ENCODE data around the gene CCSER1.
"Not testable (repeated sequence)": the region's sequence is repeated elsewhere in the genome, so short reads cannot be mapped to it uniquely, and the experiment has no call there.

CCSER1 gene

DNA sequence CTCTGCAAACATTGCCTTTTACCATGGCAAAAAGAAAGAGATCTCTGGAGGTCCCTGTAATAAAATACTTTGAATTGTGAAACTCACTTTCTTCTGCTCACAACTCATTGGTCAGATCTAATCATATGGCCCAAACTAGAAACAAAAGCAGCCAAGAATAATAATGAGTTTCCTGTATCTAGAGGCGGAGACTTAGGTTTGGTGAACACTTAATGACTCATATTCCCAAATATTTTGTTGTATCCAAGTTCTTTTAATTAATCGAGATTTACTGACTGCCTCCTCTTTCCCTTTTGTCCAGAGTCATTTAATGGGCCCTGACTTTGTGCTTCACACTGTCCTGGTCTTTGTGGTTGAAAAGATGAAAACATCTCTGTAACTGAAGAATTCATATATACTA lies 190.6 kb downstream of the CCSER1 start:
- DNase-seq = no peak

DNA sequence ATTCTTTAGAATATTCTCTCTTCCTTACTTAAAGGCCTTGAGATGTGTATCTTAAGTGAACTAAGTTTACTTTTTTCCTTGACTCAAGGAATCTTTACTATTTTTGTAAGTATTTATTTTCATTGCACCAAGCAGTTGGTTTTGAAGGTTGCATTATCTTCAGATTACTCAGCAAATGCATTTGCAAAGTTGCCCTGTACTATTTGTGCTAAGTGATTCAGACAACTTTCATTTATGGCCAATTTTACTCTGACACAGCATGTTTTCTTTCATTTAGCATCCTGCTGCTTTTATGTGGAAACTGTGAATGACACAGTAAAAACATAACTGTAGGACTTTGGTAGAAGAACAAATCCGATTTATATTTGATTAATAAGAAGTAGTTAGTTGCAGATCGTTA lies 191.0 kb downstream of the CCSER1 start:
- no peak for DNase-seq

DNA sequence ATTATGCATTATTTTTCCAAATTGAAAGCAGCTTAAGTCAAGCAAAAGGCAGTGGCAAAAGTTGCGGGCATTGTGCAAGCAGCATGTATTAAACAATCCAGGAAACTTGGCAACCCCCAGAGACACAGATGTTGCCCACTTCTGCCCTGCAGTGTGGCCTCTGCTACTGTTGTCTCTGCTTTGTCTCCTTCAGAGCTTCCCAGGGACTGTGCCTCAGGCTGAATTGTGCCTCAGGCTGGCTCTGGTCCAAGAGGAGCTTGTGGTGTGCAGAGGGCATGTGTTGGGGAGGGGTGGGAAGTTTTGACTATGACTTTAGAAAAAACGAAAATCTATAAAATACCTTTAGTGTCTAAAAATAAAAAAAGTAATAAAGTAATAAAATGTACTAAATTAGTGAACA lies 201.4 kb downstream of the CCSER1 start:
- peak; percentile 43 for DNase-seq

DNA sequence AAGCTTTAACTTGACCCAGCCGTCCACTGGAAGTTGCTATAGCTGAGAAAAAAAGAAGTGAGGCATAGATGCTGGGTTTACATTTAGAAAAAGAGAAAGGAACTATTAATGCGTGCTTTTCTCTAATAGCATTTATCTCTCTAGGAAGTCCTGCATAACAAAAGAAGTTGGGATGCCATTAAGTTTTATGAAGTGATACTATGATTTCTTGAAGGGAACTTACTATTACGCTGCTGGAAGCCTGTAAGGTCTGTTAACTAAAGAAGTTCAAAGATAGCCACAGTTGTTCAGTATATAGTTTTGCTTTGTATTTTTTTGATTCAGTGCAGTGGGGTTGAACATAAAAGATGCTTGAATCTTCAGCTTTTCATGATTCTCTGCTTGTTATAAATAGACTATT lies 203.4 kb downstream of the CCSER1 start:
- no peak for DNase-seq

DNA sequence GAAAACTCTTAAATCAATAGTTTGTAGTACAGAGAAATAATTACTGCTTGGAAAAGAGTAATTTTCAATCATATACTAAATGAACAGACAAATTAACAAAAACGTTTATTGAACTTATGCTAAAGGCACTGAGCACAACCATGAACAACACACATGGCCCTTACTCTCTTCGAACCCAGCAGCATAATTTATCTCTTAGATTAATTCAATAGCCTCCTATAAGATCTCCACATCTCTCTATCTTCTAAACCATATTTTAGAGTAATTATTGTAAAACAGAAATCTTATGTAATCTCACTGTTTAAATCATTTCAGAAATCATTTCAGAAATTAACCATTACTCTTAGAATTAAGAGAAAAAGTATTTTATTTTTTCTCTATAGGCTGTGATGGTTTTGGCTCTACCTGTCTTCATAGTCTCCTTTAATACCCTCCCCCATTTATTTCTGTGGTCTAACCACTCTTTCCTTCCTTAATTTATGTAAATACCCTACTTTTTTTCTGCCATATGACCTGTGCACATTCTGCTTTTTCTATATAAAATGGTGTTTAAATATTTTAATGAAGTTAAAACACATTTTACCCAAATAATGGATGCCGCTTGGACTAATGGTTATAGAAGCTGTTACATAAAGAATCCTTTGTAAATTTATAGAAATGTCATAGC lies 218.5 kb downstream of the CCSER1 start:
- no peak for DNase-seq

DNA sequence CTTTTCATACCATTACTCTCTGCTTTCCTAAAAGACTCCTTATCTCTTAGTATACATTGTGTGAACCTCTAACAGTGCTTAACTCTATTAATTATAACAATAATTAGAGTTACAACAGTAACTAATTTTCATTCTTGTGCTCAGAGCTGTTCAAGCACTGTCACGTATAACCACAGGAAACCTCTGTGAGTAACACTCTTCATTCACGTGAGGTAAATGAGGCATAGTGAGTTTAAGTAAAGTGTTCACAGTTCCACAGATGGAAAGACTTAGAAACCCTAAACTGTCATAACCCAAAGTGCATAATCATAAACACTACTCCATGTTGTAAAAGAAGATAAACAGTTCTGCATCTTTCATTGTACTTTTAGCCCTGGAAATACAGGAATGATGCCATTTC lies 222.4 kb downstream of the CCSER1 start:
- DNase-seq = no peak

DNA sequence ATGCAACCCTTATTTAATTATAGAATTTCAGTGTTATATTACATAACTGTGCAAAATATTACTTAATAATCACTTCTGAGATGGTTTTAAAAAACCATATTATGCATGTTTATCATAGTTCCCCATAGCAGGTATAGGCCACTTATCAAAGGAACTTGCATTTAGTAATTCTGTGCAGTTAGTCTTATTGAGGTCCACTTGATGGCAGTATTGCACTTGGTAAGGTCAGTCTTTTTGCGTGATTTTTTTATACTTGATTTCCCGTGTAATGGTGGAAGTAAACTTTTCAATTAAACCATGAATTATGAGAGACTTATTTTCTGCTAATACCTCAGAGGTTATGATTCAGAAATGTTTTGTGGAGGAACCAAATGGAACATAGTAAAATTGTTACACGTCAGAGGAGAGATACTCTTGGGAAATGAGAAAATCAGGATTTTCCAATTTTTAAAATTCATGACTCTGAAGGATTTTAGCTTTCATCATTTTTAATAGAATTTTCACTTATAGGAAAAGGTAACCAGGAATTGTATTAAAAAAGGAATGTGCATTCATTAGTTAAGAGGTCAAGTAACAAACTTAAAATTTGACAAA lies 230.0 kb downstream of the CCSER1 start:
- DNase-seq = peak; percentile 40

DNA sequence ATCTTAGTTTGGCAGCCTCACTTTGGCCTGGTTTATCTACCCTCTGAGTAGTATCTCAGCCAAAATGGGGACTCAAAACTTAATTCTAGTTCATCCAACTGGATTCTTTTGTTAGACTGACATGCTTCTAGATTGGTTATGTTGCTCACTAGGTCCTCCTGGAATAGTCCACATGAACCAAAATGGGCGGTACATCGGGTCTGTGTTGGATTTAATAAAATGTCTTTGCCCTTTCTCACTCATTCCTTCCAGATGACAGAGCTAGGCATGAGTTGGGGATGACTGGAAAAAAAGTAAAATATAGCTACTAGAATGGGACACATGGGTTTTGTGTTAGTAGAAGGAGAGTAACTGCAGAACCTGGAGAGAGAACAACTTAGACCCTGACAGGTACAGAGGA lies 247.9 kb downstream of the CCSER1 start:
- no peak for DNase-seq

DNA sequence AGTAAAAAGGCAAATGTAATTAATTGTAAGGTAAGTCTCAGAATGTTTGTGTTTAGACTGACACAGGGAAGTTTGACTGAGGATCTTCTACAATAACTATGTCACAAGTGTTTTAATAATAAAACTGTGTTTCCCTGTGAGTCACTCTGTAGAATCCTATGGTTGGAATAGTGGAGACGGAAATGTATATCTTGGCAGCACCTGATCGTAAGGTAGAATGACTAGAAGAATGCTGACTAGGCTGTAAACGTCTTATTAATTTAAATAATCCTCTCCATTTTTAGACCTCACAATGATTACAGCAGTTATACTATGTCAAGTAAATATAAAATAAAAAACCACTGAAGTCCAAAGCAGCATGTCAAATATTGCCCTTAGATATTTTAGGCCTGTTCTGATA lies 266.0 kb downstream of the CCSER1 start:
- DNase-seq = no peak

DNA sequence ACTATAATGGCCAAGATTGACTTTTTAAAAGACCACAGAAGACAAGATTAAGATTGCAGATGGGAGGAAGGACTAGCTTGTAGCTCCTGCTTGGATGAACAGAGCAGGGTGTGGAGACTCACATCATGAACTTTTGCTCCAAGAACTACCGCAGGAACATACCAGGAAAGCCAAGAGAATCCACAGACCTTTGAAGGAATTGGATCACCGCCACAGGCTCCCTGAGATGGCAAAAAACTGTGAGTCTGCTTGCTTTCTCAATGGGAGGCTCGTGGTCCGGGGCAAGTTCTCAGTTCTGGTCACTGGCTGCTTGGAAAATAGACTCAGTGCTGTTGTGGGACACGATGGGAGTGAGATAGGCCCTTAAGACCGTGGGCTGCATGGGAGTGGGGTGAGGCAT lies 276.6 kb downstream of the CCSER1 start:
- no peak for DNase-seq

DNA sequence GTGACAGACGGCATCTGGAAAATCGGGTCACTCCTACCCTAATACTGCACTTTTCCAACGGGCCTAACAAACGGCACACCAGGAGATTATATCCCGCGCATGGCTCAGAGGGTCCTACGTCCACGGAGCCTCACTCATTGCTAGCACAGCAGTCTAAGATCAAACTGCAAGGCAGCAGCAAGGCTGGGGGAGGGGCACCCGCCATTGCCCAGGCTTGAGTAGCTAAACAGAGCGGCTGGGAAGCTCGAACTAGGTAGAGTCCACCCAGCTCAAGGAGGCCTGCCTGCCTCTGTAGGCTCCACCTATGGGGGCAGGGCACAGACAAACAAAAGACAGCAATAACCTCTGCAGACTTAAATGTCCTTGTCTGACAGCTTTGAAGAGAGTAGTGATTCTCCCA lies 280.7 kb downstream of the CCSER1 start:
- not testable (repeated sequence) for DNase-seq

DNA sequence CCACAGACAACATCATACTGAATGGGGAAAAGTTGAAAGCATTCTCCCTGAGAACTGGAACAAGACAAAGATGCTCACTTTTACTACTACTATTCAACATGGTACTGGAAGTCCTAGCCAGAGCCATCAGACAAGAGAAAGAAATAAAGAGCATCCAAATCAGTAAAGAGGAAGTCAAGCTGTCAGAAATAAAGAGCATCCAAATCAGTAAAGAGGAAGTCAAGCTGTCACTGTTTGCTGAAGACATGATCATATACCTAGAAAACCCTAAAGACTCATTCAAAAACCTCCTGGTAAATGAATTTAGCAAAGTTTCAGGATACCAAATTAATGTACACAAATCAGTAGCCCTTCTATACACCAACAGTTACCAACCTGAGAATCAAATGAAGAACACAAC lies 285.6 kb downstream of the CCSER1 start:
- not testable (repeated sequence) for DNase-seq

DNA sequence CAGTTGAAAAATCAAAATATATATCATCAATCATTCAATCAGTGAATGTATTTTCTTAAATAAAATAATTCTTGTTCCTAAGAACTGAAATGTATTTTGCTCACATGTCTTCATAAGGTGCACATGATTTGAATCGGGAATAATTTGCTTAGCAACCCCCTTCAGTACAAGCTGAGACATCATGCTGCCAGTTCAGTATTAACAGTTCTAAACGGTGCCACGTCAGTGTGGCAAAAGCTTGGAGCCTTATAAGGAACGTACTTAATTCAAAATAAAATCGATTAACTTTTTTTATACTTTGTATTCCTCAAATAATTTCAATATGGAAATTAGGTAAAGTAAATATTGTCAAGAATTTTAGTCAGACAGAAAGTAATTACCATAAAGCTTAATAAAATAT lies 287.9 kb downstream of the CCSER1 start:
- no peak for DNase-seq

DNA sequence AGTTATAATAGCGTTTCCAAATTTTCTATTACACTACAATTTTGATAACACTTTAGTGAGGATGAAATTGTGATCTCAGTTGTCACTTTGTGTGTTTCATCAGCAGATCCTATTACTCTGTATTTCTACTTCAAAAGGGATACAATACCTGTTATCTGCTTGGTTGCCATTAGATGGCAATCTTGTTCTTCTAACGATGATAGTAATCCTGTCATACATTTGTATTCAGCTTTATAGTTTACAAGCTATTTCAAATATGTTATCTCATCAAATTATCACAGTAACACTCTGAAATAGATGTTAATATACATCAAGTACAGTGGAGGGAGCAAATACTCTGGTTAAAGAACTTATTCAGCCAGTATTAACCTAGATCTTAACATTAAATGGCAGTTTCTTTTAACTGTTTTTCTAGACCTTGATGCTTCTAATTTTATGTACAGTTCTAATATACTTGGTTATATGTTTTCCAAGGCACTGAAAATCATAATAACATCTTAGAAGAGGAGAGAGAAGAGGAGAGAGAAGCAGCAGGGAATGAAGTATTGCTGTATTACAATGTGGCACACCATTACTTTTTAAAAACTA lies 292.0 kb downstream of the CCSER1 start:
- DNase-seq = peak; percentile 71

DNA sequence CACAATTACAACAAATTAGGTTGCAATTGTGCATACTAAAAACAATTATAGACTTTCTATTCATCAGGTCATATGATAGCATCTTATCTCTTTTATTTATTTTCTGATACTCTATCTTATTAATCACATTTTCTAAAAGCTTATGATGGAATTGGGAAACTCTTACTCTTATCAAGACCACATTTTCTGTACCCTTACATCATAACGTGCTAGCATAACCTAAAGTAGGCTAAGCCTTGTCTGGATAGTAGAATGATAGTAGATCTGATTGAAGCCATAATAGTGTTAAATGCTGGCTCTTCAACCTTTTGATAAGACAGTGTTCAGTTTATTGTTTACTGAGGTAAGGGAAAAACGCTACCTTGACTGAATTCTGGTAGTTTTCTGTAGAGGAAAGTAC lies 294.0 kb downstream of the CCSER1 start:
- no peak for DNase-seq

DNA sequence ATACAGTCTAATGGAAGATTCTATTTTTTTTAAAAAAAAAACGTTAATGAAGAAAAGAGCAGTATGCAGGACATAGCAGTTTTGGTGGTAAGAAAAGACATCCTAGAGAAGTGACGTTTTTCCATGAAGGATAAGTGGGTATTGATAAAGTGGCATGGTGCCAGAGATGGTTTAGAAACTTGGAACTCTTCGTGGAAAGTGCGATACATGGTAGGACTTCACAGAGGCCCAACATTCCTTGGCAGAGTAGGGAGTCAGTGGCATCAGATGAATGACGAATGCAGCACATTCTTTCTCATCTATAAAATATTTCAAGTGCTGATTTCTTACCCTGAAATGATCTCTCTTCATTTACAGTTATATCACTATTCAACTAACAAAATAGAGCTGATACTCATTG lies 298.7 kb downstream of the CCSER1 start:
- no peak for DNase-seq

DNA sequence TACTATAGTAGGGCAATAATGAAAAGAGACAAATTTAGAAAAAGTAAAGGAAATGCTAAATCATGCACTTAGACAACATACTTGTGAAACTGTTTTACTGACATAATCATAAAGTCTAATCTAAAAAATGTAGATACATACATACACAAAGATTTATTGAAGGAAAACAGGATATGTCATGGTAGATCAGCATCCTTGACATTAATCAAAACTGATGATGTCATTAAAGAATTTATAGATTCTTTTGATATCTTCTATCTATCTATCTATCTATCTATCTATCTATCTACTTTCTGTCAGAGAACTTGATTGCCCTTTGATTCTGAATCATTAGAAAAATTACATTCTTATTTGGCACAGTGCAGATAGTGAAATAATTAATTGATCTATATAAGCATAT lies 311.3 kb downstream of the CCSER1 start:
- DNase-seq = no peak

DNA sequence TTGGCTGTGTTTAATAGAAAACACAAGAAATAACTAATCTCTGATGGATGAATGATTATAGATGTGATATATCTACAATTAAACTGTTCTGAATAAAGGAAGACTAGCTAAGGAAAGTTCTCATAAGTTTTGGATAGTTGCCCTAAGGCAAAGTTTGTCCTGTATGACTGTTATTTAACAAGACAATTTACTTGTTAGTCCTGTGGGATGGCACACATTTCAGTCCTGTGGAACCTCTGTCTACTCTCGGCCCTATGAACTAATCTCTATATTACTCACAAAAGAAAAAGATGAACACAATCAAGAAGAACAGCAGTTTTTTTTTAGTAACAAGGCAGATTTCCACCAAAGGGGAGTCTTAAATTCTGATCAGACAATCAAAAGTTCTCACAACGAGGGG lies 314.6 kb downstream of the CCSER1 start:
- DNase-seq = no peak

DNA sequence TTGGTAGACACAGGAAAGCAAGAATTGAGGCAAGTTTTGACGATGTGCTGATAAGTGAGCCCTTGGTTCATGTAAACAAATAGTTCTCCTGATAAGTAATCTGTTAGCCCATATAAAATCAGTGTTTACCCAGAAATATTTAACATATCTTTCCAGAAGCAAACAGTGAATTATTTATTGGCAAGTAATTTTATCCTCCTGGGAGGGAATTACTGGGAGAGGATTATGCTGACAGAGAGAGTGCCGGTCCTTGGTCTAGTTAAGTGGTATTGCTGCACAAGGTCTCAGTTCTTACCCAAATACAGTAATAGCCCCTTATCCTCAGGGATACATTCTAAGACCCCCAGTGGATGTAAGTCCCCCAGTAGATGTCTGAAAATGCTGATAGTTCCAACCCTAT lies 315.4 kb downstream of the CCSER1 start:
- DNase-seq = no peak

DNA sequence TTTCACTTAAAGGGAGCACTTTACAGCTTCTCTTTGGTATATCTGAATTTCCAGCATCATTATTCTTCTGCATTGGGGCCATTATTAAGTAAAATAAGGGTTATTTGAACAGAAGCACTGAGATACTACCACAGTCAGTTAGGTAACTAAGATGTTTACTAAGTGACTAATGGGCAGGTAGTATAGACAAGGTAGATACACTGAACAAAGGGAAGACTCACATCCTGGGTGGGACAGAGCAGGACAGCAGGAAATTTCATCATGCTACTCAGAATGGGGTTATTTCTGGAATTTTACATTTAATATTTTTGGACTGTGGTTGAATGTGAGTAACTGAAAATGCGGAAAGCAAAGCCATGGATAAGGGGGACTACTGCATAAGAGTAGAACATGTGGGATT lies 316.0 kb downstream of the CCSER1 start:
- DNase-seq = no peak

DNA sequence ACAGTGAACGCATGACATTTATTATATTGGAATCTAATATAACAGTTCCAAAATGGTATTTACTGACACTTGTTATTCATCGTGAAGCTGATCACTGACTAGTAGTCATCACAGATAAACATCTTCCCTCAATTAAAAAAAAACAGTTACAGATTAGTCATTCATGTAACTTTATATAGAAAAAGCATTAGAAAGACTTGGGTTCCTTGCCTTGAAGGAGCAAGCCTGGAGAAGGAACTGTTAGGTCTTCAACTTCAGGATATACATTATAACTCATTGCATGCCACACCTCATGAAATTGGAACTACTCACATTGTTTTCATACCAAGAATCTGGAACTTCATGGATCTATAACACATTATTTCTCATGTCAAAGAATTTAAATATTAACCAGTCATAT lies 317.7 kb downstream of the CCSER1 start:
- no peak for DNase-seq

DNA sequence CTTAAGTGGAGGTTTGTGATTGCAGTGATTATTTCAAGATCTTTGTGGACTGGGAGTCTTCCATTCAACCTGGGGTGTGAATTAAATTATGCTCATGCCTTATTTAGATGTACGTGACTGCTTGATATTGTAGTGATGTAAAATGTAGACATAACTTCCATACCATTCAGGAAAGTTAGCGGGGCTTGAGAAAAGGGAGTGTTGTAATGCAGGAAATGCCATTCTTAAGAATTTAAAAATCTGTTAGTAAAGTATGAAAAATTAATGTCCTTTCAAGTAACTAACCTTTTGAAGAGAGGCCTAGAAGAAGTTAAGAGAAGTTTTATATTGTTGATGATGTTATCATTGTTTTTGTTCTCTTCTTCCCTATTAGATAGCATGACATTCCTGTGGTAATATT lies 318.2 kb downstream of the CCSER1 start:
- no peak for DNase-seq

DNA sequence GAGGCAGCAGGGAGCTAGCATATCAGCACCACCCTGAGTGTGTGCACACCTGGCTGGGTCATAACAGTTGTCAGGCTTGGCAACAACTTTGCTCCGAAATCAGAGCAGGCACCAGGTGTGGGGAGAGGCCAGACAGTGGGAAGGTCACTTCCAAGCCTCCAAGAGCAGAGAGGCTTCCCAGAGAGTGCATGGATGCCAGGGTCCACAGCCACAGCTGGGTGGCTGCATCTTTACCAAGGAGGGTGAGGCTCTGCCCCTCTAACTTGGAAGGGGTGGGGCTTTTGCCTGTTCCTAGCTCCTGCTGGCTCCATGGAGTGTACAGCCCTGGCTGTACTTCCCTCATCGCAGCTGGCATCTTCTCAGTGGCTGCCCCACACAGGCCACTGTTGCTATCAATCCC lies 322.4 kb downstream of the CCSER1 start:
- no peak for DNase-seq

DNA sequence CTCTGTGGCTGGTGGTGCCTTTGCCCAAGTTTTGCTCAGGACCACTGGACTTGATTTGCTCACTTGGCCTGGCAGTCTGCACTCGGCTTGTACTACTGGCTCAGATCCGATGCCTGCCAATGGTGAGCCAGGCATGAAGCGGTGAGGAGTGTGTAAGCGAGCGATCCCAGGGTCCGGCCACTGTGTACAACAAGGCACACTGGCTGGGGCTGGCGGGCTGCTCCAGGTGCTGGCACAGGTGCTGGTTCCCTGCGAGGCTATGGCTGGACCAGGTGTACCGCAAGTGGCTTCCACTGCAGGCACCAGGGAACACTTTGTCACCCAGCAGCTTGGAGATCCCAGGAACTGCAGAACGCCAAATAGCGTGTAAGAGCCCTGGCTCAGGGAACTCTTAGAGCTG lies 329.7 kb downstream of the CCSER1 start:
- no peak for DNase-seq

DNA sequence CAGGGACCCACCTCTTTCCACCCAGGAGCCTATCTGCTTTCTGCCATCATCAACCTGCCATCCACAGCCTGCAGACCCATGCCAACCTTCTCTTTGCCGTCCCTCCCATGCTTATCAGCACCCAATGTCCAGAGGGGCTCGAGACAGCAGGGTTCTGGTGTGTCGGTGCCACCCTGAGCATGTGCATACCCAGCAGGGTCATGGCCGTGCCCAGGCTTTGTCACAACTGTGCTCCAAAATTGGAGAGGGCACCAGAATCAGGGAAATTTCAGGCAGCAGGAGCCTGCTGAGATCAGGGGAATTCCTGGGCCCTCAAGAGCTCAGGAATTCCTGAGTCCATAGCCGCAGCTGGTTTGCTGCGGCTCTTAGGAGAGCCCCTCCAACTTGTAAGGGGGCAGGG lies 330.6 kb downstream of the CCSER1 start:
- no peak for DNase-seq

Data from NCI-H1694 treated with DMSO at 0.1 percent for 48 hours (cell line).